GM19043 (cell line): ENCODE measurements around the gene FBN1.

Experiments used
- ATAC-seq: cut with Tn5 transposase; IDR thresholded peaks from one replicate; pipeline ENCODE4 v1.9.1; 2021; ENCODE audit warnings: low read depth; ENCODE audit not compliant: unreplicated experiment

The FBN1 gene

DNA sequence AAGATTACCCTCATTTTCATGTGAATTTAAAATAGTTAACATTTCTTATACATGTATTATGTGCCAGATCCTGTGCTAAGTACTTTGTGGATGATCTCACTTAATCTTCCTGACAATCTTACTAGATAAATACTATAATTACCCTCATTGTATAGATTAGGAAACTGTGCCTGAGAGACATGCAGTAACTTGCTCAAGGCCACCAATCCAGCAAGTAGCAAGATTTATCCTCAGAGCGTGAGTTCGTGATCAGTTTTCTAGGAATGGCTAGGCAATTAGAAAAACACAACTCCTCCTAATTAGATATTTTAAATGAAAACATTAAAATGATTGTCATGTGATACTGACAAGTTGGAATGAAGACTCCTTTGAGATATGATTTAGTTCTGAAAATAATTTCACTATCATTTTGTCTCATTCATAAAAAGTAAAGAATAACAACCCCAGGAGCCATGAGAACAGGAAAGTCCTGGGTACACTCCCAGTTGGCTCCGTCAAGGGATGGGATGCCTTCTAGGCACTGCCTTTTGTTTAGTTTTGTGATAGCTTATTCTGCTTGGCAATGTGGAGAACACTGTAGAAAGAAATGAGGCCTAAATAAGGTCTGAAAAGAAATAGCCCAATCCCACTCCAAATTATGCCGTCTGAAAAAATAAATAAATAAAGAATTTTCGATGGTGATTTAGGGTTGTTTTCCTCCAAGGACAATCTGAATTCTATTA lies 61.3 kb downstream of the FBN1 start:
- ATAC-seq: no peak

DNA sequence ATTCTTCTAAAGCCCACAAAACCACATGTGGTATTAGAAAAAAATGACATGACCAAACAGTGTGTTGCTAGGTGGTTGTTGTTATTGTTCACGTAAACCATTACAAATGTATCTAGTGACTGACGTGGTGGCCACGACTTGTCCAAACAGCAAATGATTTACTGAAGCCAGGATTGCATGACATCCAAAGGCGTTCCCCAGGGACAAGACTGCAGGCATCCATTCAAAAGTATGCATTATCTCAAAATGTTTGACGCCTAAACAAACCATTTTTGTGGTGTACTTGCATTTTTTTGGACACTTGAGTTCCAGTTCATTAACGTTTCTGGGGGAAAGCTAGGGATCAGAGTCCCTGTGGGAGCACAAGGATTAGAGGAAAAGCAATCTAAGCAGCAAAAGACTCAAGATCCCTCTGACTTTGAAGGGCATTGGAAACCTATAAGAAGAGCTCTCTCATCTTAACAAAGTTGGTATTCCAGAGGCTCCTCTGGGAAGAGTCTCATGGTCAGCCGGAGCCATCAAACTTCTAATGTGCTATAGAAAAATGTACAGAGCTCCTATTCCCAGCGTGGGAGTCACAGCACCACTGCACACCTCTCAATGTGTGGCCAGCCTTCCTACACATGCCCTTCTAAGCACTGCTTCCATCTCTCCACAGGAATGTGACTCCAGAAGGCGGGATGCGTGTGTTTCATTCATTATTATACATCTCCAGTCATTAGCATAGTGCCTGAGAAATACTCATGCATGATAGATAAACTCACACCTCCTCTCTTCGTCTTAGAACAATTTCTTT lies 62.9 kb downstream of the FBN1 start:
- ATAC-seq: no peak

DNA sequence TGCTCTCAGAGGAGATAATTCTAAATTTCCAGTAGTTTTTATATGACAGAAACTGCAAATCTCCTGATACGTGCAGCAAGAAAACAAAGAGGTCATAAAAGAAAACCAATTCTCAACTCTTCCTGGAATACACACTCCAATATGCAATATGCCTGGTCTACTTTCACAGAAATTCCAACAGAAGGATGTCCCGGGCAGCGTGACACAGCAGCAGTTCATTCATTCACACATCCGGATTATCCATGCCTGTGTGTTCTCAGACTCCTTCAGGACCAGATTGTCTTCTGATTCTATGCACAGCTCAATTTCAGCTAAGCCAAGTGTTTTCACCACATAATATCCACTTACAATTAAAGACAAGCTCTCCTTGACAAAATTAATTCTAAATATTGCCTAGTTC lies 64.3 kb downstream of the FBN1 start:
- ATAC-seq: no peak

DNA sequence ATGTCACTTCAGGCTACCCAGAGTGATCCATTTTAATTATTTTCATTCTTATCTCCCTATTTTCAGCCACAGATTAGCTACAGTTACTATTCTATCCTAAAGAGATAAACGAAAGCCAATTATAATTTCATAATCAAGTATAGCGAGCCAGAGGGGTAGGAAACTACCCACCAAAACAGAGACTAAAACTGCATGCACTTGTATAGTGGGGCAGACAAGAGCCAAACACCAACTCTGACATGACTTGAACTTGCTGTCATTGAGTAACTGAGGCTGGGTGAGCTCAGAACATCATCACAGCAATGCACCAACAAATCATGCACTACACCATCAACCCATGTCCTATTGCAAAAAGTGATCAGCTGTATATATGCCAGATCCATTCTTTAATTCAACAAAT lies 64.8 kb downstream of the FBN1 start:
- ATAC-seq: no peak

DNA sequence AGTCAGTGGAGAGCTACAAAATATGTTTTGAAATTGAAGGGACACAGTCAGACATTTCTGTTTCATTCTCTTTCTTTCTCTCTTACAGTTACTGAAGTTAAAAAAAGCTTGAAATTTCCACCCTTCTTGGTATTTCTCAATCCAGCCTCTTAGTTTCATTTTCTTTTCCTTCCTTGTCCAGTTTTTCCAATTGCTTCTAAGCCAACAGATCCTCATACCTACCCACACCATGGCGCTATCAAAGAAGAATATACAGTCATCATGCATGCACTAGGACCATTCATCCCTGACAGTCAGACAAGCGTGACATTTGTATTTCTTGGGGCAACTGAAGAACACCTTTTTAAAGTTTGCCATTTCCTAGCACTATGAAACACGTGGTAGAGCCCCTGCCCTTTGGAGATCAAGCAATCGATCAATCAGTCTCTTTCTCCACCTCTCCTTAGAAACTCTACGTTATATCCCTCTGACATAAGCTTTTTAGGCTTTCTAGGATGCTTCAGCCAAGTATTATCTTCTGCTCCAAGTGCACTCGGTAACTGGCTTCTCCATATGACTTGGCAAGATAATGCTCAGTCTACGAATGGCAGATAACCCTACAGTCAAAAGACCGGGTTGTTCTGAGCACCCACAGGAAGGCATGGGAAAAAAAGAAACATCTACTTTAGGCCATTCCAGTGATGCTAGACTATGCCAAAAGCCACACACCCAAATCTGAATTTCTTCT lies 65.4 kb downstream of the FBN1 start:
- ATAC-seq: no peak

DNA sequence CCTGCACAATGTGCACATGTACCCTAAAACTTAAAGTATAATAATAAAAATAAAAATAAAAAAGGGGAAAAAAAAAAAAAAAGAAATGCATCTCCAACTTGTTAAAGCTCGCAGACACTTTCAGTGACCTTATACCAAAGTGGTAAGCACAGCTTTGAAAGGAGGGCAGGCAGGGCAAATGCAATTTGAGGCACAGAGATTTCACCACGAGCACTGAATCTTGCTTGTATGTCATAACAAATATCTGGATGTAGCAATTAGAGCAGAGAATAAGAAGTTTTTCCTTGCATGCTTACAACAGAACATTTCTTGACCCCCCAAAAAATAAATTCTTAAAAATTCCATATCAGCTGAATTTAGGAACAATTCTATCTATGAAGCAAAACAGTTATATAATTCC lies 66.5 kb downstream of the FBN1 start:
- ATAC-seq: no peak

DNA sequence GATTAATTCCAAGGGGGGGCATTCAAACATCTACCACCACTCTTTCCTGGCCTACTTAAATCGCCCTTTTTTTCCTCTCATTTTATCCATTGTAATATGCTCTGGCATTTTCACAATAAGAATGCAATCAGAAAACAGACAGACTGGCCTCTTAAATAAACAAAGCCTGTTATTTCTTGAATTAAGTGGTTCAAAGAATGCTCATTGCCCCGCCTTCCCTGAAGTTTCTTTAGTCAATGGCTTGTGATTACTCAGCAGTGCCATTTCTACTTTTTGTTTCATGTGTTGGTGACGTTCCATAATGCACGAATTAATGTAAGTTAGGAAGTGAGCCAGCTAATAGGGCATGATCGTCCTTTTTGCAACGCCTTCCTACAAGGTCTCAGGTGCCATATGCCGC lies 68.0 kb downstream of the FBN1 start:
- ATAC-seq: no peak

DNA sequence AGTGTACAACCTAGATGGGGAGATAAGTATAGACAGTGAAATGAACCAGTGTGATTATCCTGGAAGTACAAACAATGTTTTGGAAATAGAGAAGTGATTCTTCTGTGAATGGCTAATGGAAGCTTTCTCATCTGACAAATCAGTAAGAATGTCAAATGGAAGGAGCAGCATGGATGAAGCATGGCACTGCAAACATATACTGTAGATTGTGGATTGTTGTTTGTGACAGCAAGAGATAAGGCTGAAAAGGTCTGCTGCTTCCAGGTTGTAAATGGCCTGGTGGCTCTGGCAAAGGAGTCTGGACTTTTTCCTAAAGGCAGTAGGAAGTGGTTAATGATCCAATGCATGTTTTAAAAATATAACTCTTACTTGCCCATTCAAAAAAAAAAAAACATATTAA lies 71.3 kb downstream of the FBN1 start:
- no peak for ATAC-seq

DNA sequence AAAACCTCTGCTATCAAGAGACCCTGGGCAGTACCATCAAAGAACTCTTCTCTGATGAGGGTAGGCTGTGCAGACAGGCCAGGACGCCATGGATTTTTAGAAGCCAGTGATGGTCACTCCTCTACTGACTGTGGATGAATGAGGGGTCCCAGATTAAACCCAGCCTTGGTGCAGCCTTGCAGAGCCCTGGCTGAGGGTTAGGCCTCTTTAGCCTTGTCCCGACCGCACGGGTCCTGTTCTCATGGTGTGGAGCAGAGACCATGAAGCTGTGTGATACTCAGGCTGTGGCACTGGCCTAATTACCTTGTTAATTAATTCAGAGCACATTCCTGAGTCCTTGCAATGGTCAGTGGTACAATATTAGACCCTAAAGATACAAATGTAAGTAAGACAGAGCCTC lies 71.7 kb downstream of the FBN1 start:
- no peak for ATAC-seq

DNA sequence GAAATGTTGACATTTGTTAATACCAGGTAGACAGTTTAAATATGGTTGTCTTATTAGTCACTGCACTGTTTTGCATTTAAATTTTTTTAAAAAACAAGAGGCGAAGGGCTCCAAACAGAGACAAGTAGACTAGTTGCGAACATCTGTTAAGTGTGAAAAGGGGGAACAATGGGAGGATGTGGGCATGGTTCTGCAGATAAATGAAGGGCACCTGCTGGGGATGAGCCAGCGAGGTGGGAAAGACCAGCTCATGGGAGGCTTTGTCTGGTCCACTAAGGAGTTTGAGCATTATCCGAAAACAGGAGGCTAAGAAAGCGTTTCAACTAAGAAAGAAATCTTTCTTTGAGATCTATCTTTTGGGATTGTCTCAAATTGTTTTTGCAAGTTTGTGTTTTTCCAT lies 72.7 kb downstream of the FBN1 start:
- ATAC-seq: no peak

DNA sequence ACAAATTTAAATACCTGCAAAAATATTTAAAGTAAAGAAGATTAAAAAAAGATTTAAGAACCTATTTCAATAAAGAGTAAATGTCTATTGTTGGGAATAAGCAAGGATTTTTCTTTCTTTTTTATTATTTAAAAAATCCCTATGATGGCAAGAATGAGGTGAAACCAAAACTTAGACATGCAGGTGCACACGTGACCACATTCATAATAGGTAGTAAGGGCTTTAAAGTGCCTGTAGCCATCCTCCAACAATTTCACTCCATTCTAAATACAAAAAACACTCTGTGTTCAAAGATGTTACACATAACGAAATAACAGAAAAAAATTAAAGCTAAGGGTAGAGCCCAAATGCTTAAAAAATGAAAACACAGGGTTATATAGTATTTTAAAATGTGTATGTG lies 74.0 kb downstream of the FBN1 start:
- no peak for ATAC-seq

DNA sequence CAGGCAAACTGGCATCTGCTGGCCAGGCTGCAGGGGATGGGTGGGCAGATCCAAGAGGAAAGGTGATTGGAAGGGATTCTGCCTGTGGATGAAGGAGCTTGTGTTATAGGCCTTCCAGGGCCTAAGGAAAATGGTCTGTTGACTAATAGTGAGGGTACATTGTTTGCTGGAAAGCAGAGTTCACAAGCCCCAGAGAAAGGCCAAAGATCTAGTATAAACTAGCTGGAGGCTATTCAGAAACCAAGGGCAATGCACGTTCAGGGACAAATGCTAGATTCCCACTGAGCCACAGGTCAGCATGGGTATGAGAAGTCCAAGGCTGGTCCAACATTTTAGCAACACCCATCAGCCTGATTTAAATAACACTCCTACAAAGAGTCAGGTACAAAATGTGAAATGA lies 74.7 kb downstream of the FBN1 start:
- no peak for ATAC-seq

DNA sequence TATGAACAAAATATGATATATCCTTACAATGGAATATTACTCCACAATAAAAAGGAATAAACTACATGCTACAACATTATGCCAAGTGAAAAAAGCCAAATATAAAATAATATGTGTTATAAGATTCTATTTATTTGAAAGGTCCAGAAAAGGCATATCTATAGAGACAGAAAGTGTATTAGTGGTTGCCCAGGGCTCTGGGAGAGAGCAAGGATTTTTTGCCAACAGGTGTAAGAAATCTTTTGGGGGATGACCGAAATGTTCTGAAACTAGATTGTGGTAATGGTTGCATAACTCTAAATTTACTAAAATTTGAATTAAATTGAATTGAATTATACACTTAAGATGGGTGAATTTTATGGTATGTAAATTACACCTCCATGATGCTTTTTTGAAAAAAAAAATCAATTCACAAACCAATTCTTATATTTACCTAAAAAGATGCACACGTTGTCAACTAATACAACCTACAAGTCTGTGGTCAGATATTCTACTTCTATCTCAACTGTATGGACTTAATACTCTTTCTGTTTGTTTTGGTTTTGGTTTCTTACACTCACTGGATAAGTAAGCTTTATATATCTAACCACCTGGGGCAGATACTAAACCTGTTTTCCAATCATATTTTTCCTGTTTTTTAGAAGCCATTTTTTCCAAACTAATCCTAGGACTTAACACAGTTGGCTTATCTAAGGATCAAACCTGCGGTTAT lies 75.8 kb downstream of the FBN1 start:
- no peak for ATAC-seq

DNA sequence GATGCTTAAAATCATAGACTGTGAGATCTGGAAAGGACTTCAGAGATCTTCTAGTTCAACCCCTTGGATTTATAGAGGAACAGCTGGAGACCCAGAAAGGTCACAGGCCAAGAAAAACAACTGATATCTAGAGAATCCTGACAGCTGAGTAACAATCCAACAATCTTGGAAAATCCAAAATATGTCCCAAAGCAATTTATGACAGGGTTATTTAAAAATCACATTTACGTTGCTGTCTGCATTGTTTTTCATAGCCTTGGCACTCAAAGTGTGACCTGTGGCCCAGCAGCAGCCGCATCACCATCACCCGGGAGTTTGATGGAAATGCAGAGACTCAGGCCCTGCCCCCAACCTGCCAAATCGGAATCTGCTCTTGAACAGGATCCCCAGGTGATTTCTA lies 78.8 kb downstream of the FBN1 start:
- ATAC-seq: no peak

DNA sequence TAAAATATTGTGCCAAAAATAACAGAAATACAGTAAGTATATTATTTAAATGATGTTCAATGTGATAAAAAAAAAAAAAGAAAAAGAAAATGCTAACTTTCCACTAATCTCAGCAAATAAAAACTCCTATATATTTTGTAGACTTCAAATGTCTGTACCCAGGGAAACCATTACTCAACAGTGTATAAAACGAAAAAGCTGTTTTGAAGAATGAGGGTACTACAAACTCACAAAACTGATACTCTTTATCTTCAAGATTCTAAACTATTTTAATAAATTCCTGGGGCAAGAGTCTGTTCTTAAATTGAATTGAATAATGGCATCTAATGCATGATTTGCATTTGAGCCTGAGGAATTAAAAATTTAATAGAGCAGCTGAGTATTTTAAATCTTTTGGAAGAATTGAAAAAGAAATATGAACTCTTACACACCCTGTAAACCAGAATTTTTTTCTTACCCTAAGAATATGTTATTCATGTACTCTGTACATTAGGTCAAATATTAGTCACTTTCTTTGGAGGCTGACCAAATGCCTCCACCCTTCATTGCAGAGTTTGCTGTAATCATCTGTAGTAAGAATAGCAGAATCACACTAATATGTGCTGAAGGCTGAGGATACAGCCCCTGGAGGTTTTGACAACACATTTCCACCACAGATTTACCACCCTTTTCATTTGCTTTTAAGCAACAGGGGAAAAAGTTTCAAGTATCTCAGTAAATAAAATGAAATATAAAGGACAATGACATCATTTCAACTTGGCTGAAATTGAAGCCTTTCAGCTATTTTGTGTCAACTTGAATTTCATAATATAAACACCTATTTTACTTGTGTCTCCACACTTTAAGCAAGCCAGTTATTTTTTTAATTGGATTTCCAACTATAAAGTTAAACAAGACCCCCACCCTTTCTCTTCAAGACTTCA lies 79.7 kb downstream of the FBN1 start:
- no peak for ATAC-seq

DNA sequence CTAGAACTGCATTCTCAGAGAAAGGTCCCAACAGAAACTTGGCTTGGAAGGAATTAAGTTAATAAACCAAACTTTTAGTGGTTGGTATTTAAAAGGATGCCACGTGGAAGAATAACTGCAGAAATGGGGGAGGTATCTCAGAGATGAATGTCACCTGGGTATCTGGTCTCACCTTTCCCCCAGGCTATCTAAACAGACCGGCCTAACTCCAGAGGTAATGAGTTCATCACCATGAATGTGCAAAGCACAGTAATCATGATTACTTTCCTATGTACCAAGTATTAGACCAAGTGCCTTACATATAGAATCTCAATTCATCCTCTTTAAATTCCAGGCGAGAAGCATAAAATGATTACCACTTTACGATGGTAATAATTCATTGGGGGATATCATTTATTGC lies 80.8 kb downstream of the FBN1 start:
- ATAC-seq: no peak

DNA sequence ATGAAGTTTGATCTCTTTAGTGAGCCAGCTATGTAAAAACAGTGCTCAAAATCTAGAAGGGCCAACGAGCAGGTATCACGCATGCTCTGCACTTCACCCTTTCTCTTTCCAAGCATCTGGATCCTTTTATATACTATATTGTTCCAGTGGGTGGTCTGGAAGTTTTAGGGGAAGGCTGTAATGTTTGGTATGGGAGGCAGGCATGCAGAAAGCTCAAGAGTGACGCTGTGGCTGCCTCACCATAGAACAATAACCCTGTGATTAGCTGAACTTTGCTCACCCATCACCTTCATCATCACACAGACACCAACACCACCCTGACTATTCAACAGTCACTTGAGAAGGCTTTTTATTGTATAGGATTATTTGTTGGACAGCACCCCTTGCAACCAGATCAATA lies 81.6 kb downstream of the FBN1 start:
- ATAC-seq: no peak

DNA sequence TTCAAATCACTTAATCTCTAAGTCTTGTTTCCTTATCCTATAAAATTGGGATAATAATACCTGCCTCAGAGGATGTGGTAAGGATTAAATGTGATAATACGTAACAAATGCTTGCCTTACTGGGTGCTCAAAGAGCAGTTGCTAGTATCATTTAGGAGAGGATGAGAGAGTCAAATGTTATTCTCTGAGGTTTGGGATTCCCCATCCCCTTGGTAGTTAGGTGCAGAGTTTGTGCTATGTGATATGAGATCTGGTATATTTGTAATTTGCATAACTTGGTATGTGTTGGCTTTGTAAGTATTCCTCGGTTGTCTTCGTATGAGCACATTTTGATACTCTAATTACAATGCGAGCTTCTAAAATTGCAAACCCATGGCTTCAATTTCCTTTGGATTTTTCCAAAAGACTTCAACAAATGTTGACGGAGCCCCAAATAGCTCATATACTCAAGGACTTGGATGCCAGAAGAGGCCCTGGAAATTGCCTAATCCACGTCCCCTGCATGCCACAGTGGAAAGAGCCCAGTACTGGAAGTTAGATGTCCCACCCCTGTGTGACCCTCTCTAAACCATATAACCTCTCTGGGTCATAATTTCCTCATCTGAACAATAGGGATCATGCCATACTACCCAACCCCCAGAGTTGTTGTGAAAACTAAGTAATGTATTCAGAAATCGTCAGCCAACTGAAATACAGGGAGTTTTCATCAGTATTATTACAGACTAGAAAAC lies 85.0 kb downstream of the FBN1 start:
- ATAC-seq: no peak

DNA sequence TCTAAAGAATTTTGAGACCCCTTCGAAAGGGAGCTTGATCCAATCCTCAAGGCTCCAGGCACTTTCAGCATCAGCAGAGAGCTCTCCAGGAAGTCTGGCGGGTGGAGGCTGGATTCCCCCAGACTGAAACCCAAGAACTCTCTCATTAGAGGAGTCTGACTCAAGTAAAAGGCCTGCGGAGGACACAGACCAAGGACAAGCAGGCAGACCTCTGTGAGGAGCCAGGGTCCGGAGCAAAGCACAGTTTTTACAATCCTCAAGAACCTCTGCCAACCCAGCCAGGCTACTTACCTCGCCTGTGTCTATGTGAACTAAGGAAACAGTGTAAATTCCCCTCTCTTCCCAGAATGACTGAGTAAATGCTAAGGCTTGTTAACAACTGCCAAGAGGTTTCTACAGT lies 86.2 kb downstream of the FBN1 start:
- no peak for ATAC-seq
